Nasal cavity respiratory epithelium epithelial cell of viscerocranial mucosa (primary cell): ENCODE results near the gene LRR1. TPM values are rescaled to one million over a fixed set of nuclear protein-coding genes. Genes with fewer than 3 reads are reported as not detected.

ENCODE experiments used
- total RNA-seq: library from RNA; depleted of rRNA; stranded (reverse); fragments of >200 nt; gene quantifications from 2 replicates; pipeline ENCODE4 v1.2.3, GENCODE V29; 2014

The LRR1 gene, protein sequence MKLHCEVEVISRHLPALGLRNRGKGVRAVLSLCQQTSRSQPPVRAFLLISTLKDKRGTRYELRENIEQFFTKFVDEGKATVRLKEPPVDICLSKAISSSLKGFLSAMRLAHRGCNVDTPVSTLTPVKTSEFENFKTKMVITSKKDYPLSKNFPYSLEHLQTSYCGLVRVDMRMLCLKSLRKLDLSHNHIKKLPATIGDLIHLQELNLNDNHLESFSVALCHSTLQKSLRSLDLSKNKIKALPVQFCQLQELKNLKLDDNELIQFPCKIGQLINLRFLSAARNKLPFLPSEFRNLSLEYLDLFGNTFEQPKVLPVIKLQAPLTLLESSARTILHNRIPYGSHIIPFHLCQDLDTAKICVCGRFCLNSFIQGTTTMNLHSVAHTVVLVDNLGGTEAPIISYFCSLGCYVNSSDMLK
- 8.6 and 10.6 TPM in 2 replicates for total RNA-seq

DNA sequence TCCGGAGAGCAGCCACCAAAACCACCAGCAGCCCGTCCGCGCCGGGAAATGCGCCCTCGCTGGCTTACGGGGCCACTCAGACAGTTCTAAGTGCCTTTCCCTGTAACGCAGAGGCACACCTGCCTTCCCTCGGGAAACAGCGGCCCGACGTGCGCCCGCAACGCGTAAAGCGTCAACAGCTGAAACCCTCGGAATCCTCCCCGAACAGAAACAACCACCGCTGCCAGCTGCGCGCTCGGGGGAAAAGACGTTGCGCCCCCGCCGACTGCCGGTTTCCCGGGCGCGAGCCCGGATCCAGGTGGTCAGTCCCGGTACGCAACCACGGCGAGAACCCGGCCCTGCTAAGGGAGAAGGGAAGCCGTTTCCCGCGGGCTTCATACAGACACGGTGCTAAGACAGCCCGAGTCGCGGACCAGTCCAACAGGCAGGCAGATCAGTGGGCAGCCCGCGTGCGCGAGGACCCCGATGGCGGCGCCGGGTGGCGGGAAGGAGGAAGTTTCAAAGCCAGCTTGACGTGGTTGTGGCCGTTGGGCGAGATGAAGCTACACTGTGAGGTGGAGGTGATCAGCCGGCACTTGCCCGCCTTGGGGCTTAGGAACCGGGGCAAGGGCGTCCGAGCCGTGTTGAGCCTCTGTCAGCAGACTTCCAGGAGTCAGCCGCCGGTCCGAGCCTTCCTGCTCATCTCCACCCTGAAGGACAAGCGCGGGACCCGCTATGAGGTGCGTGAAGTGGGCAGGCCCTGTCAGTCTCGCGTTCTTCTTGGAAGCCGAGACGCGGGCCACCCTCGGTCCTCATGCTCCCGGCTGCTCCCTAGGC, at the start of gene LRR1:
LRR1 (plus strand) TSS at position 456 of the 816 bp plus-strand sequence; CDS start at position 537, 81 bp downstream.

DNA sequence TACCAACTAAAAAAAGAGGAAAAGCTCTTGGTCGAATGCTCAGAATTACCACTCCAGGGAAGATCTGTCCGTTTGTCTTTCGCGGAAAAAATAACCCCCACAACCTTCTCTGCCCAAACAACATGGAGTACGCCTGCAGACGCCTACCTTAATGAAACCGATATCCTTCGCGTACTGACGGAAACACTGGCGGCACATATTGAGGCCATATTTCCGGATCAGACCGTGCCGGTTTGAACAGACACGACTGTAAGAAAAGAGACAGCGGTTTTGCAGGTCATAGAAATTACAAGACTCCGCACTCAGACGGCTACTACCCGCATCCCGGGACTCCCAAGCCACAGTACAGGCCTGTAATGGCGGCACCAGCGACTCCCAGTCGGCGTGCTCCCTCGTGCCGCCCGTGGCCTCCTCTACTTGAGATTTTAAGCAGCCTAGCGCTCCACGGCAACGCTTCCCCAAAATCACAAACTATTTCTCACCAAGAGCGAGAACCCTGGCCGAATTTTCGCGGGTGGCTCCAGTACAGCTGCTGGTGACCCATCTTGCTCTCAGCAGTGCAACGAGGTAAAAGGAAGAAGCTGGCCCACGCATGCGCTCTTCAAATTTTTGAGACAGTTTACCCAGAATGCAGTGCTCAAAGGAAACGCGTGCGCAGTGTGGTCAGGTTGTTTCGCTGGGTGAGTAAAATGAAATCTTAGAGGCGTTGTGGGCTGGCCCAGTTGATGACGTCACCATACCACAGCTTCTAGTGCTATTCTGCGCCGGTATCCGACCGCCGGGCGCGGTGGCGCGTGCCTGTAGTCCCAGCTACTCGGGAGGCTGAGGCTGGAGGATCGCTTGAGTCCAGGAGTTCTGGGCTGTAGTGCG, 12.7 kb upstream of the LRR1 start, which contains the start of gene RPS29:
RPS29 (minus strand) TSS at position 578 of the 870 bp plus-strand sequence; CDS start at position 544, 34 bp downstream.

DNA sequence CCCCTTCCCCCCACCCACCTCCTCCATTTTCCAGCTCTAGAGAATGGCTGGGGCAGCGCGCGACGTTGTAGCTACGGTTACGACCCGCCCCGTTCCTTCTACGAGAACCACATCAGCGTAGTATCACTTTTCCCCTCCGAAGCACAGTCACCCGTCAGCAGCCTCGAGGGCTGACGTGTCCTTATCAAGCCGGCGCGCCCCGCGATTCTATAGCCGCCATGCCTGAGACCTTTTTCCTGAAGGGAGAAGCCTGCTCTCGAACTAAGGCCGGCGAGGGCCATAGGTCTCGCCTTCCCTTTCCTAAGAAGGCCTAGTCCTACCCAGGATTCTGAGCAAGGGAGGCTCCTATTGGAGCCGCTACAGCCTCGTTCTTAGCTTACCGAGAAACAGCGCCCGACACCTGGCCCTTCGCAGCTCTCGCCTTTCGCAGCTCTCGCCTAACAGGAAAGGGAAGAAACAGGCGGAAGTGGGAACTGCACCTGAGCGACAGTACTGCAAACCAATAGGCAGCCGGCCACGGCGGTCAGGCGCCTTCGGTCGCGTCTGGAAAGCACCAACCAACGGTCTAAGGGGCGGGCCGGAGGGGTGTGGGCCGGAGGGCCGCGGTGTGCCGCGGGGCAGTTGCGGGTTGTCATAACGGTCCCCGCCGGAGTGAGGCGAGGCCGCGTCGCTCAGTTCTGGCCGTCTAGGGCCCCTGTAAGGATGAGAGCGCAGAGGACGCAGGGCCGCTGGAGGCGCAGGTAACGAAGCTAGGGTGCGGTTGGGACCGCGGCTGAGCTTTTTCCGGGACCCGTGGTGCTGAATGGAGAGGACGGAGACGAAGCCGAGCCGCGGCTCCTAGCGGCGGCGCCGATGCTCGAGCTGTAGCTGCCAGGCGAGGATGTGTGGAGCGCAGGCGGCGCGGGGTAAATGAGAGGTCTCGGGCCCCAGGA, 21.7 kb downstream of the LRR1 start, which contains the start of the genes MGAT2 and RPL36AL:
MGAT2 (plus strand) TSS at position 618 of the 932 bp plus-strand sequence. CDS start 470 bp downstream, outside the sequence.
RPL36AL (minus strand) TSS at position 445 of the 932 bp plus-strand sequence. CDS start 1,522 bp downstream, outside the sequence.

DNA sequence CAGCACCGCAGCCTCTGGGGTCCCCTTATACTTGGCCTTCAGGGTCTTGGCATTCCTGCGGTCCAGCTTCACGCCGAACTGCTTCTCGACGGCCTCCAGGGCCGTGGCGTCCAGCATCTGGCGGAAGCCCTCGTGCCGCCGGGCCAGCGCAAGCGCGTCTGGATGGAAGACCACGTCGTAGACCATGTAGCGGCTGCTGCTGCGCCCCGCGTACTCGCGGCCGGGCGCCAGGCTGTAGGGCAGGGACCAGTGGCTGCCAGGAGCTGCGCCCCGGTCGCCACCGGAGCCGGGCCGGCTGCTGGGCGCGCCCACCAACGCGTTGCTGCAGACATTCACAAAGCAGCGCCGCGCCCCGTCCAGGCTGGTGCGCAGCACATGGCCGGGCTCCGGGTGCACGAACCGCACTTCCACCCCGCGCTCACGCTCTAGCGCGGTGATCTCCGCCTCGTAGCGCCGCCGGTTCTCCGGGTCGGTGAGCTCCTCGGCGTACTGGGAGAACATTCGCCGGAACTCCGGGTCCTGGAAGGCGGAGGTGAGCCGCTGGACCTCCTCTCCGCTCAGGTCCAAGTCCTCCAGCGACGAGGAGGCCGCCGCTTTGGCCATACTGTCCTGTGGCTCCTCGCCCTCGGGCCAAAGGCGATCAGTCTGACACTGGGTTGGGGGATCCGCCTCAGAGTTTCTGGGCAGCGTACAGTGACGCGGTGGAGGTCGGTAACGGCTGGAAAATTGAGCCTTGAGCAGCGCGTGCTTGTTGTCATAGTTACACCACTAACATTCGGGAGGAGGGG, 36.0 kb downstream of the LRR1 start, which contains the start of gene DNAAF2:
DNAAF2 (minus strand) TSS at position 698 of the 788 bp plus-strand sequence; CDS start at position 603, 95 bp downstream.

Other genes with a start within 250 kb of the LRR1 start
- gene RPS29, start 12.6 kb upstream of the LRR1 start, total RNA-seq, result 506 and 2,249 TPM in 2 replicates
- gene RPL36AL, start 21.7 kb downstream of the LRR1 start, total RNA-seq, result 286 and 384 TPM in 2 replicates
- 33.5 and 43.7 TPM in 2 replicates for gene MGAT2, start 21.9 kb downstream of the LRR1 start, total RNA-seq
- gene DNAAF2, start 36.3 kb downstream of the LRR1 start, total RNA-seq, result 12.6 and 12.9 TPM in 2 replicates
- 1.4 and 2.4 TPM in 2 replicates for gene POLE2, start 89.3 kb downstream of the LRR1 start, total RNA-seq
- 0.68 and 1.2 TPM in 2 replicates for gene KLHDC1, start 94.2 kb downstream of the LRR1 start, total RNA-seq
- gene KLHDC2, start 169.2 kb downstream of the LRR1 start, total RNA-seq, result 64.9 and 86.5 TPM in 2 replicates